C4-2B (cell line): ENCODE data around the gene EWSR1.

Experiments used
- ZFX ChIP-seq: fragments of 450-650 bp; IDR thresholded peaks from 2 replicates; pipeline ENCODE4 v1.6.1; 2017
- TF ChIP-seq, protein P1 (sequence below): fragments of 450-650 bp; conservative IDR thresholded peaks from 2 replicates; pipeline ENCODE4 v1.5.1; 2017; ENCODE audit warnings: mild to moderate bottlenecking

DNA sequence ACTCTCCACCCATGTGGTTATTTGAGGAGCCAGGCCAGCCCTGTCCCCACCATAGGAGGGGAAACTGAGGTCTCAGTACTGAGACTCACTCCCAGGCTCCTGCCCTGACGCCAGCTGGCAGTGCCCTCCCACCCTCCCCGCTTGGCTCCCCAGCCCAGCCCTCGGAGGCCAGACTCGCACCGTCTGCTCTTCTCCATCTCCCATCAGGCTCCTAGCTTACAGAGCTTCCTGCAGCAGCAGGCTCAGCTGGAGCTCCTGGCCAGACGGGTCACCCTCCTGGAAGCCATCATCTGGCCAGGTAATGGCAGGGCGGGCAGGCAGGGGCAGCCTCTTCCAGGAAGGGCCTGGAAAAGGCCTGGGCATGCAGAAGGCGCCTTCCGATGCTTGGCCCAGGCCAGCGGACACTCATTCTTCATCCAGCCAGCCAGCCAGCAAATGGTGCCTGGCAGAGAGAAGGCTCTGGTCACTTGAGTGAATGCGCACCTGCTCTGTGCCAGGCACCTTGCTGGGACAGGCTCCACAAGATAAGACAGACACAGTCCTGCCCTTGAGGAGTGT is 12.9 kb upstream of the EWSR1 start:
- TF ChIP-seq, protein P1, sequence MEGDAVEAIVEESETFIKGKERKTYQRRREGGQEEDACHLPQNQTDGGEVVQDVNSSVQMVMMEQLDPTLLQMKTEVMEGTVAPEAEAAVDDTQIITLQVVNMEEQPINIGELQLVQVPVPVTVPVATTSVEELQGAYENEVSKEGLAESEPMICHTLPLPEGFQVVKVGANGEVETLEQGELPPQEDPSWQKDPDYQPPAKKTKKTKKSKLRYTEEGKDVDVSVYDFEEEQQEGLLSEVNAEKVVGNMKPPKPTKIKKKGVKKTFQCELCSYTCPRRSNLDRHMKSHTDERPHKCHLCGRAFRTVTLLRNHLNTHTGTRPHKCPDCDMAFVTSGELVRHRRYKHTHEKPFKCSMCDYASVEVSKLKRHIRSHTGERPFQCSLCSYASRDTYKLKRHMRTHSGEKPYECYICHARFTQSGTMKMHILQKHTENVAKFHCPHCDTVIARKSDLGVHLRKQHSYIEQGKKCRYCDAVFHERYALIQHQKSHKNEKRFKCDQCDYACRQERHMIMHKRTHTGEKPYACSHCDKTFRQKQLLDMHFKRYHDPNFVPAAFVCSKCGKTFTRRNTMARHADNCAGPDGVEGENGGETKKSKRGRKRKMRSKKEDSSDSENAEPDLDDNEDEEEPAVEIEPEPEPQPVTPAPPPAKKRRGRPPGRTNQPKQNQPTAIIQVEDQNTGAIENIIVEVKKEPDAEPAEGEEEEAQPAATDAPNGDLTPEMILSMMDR = no peak
- TF ChIP-seq ZFX = no peak
